Endodermal cell (in vitro differentiated cells): ENCODE measurements around the gene RBM20. TPM values are rescaled to one million over a fixed set of nuclear protein-coding genes. Genes with fewer than 3 reads are reported as not detected.

Experiments used
- DNase-seq: peaks from one replicate; pipeline ENCODE4 v3.0.0-alpha.2; 2017
- H3K27ac ChIP-seq: 2 replicates; pipeline ENCODE4 v1.5.1; 2013; ENCODE audit warnings: mild to moderate bottlenecking, low read depth, low read length, moderate library complexity
- H3K27me3 ChIP-seq: 2 replicates; pipeline ENCODE4 v1.6.1; 2013; ENCODE audit warnings: mild to moderate bottlenecking, low read length, moderate library complexity; ENCODE audit not compliant: insufficient read depth, control insufficient read depth, poor library complexity, severe bottlenecking
- H3K36me3 ChIP-seq: 2 replicates; pipeline ENCODE4 v1.7.0; 2013; ENCODE audit warnings: mild to moderate bottlenecking, low read length, moderate library complexity; ENCODE audit not compliant: control insufficient read depth, insufficient read depth
- H3K4me1 ChIP-seq: one replicate; pipeline ENCODE4 v1.7.0; 2013; ENCODE audit warnings: low read length; ENCODE audit not compliant: control insufficient read depth, insufficient read depth
- H3K4me3 ChIP-seq: 2 replicates; pipeline ENCODE4 v1.5.1; 2013; ENCODE audit warnings: mild to moderate bottlenecking, low read length, moderate library complexity
- H3K9ac ChIP-seq: 2 replicates; pipeline ENCODE4 v1.6.1; 2013; ENCODE audit warnings: mild to moderate bottlenecking, low read length, moderate library complexity; ENCODE audit not compliant: poor library complexity, severe bottlenecking; ENCODE audit errors: extremely low read depth
- H3K9me3 ChIP-seq: 2 replicates; pipeline ENCODE4 v1.6.1; 2013; ENCODE audit warnings: mild to moderate bottlenecking, low read length, moderate library complexity; ENCODE audit not compliant: control insufficient read depth
- H3K27ac Mint-ChIP-seq: 2 replicates; pipeline ENCODE4 v1.8.0; 2020; ENCODE audit warnings: mixed read lengths
- H3K27me3 Mint-ChIP-seq: 2 replicates; pipeline ENCODE4 v1.8.0; 2021; ENCODE audit warnings: mild to moderate bottlenecking, mixed read lengths; ENCODE audit not compliant: insufficient read depth
- H3K36me3 Mint-ChIP-seq: 2 replicates; pipeline ENCODE4 v1.8.0; 2020; ENCODE audit warnings: low read depth, mixed read lengths
- H3K4me1 Mint-ChIP-seq: 2 replicates; pipeline ENCODE4 v1.8.0; 2020; ENCODE audit warnings: mixed read lengths
- H3K4me3 Mint-ChIP-seq: 2 replicates; pipeline ENCODE4 v1.8.0; 2020; ENCODE audit warnings: mild to moderate bottlenecking, moderate library complexity, mixed read lengths
- H3K9me3 Mint-ChIP-seq: 2 replicates; pipeline ENCODE4 v1.8.0; 2020; ENCODE audit warnings: mild to moderate bottlenecking, mixed read lengths
- CTCF ChIP-seq: fragments of 200-600 bp; sonication (generic); conservative IDR thresholded peaks from 2 replicates; pipeline ENCODE4 v1.5.0; 2021; ENCODE audit warnings: antibody characterized with exemption, mild to moderate bottlenecking
- WGBS, 2 experiments: methylation state at CpG; one replicate each; pipeline versions ENCODE4 v1.1.5 to v1.1.7; 2013; ENCODE audit warnings: missing lambda C conversion rate in 2 of 2, mixed read lengths in 1 of 2; ENCODE audit not compliant: insufficient coverage in 1 of 2, insufficient read length in 1 of 2; 5-methylcytosine and 5-hydroxymethylcytosine counted together
- total RNA-seq, 2 donors: library from RNA; stranded (reverse); fragmentation: NEBNext Ultra II Directional in 1 of 2; extraction: Animal tissue kit (Norgen Biotek cat#: 25700) in 1 of 2; gene quantifications; 2 replicates in 1 of 2; 3 replicates in 1 of 2; pipeline ENCODE4 v1.2.1, GENCODE V29; 2021

Gene RBM20
- total RNA-seq, 2 donors from 2014 or later: 6.2 to 7.0 TPM

- Histone ChIP-seq H3K27ac (no peak overlapping the region), H3K9me3 (no peaks in the 10 kb centered on the region), H3K9ac (no peak overlapping the region), H3K4me1 (peaks cover 4% of the 10 kb centered on the region), H3K27me3 (no peaks in the 10 kb centered on the region), H3K36me3 (no peaks in the 10 kb centered on the region), H3K4me3 (no peak overlapping the region)
- no peak overlapping the region for H3K27ac Mint-ChIP-seq
- no peaks in the 10 kb centered on the region for H3K9me3 Mint-ChIP-seq
- H3K4me3 Mint-ChIP-seq: no peak overlapping the region
- H3K27me3 Mint-ChIP-seq: no peaks in the 10 kb centered on the region
- no peaks in the 10 kb centered on the region for H3K36me3 Mint-ChIP-seq
- WGBS, 2 experiments: 67 to 80% methylated on average over 2 to 3 of the region's 3 CpGs
- no peak for TF ChIP-seq CTCF
- no peak for DNase-seq
- H3K4me1 Mint-ChIP-seq: peaks cover 21% of the 10 kb centered on the region
Observed at GRCh38 chr10:110629680-110630191, 14.4 kb upstream of the RBM20 start.

GRCh38 chr10:110631934-110632333 lies 12.2 kb upstream of the RBM20 start:
- DNase-seq: no peak
- Mint-ChIP-seq H3K4me3 (no peak overlapping the region), H3K36me3 (no peaks in the 10 kb centered on the region), H3K4me1 (peaks cover 31% of the 10 kb centered on the region), H3K9me3 (no peaks in the 10 kb centered on the region), H3K27ac (no peak overlapping the region), H3K27me3 (no peaks in the 10 kb centered on the region)
- H3K4me1 ChIP-seq: peaks cover 12% of the 10 kb centered on the region
- no peak overlapping the region for H3K4me3 ChIP-seq
- H3K27me3 ChIP-seq: no peaks in the 10 kb centered on the region
- no peak overlapping the region for H3K27ac ChIP-seq
- no peak overlapping the region for H3K9ac ChIP-seq
- TF ChIP-seq CTCF: no peak
- H3K36me3 ChIP-seq: no peaks in the 10 kb centered on the region
- H3K9me3 ChIP-seq: no peaks in the 10 kb centered on the region

GRCh38 chr10:110632591-110633215 lies 11.4 kb upstream of the RBM20 start:
- Histone ChIP-seq H3K9me3 (no peaks in the 10 kb centered on the region), H3K9ac (no peak overlapping the region), H3K27ac (no peak overlapping the region), H3K36me3 (no peaks in the 10 kb centered on the region), H3K4me3 (no peak overlapping the region), H3K27me3 (no peaks in the 10 kb centered on the region), H3K4me1 (peaks cover 17% of the 10 kb centered on the region)
- H3K4me1 Mint-ChIP-seq: peaks cover 38% of the 10 kb centered on the region
- no peaks in the 10 kb centered on the region for H3K36me3 Mint-ChIP-seq
- TF ChIP-seq CTCF: no peak
- no peak overlapping the region for H3K27ac Mint-ChIP-seq
- DNase-seq: no peak
- H3K9me3 Mint-ChIP-seq: no peaks in the 10 kb centered on the region
- no peak overlapping the region for H3K4me3 Mint-ChIP-seq
- 95% methylated on average over 1 of the region's 1 CpG; no CpG with 5 or more reads in 1 of the 2 experiments for WGBS, 2 experiments
- H3K27me3 Mint-ChIP-seq: no peaks in the 10 kb centered on the region
